Ecto neural progenitor cell (in vitro differentiated cells): Measurements from ENCODE around the gene LGALS4.
A peak's percentile ranks its signal among the peaks of the same experiment; 100 is the strongest.
"Not testable (repeated sequence)": the region's sequence is repeated elsewhere in the genome, so short reads cannot be mapped to it uniquely, and the experiment has no call there.

Source experiments
- DNase-seq: peaks from one replicate; pipeline ENCODE4 v3.0.0-alpha.2; 2018; ENCODE audit warnings: low spot score

Gene LGALS4

GRCh38 chr19:38770228-38770948, 42.4 kb downstream of the LGALS4 start:
- DNase-seq = not testable (repeated sequence)

GRCh38 chr19:38769635-38770211, 43.0 kb downstream of the LGALS4 start:
- peak; percentile 85 for DNase-seq

- DNase-seq = no peak
Observed at GRCh38 chr19:38766276-38767047, 46.3 kb downstream of the LGALS4 start.

GRCh38 chr19:38765214-38765613, 47.5 kb downstream of the LGALS4 start:
- DNase-seq = no peak

- no peak for DNase-seq
Observed at GRCh38 chr19:38763795-38764220, 48.9 kb downstream of the LGALS4 start.

GRCh38 chr19:38761884-38762389, 50.8 kb downstream of the LGALS4 start:
- DNase-seq = not testable (repeated sequence)

- DNase-seq = not testable (repeated sequence)
Observed at GRCh38 chr19:38760805-38761517, 51.8 kb downstream of the LGALS4 start.

GRCh38 chr19:38759590-38760003, 53.1 kb downstream of the LGALS4 start:
- DNase-seq = no peak

- DNase-seq = not testable (repeated sequence)
Observed at GRCh38 chr19:38754196-38754595, 58.5 kb downstream of the LGALS4 start.

- DNase-seq = not testable (repeated sequence)
Observed at GRCh38 chr19:38753783-38754182, 59.0 kb downstream of the LGALS4 start.
